B cell (primary cell): Measurements from ENCODE around the gene NDUFS7. TPM values are rescaled to one million over a fixed set of nuclear protein-coding genes. Genes with fewer than 3 reads are reported as not detected.

Experiments
- ATAC-seq: fragments of 200-7000 bp; cut with Tn5 transposase; one replicate; pipeline ENCODE4 v1.10.0; 2021; ENCODE audit warnings: low read depth, mild to moderate bottlenecking, moderate number of reproducible peaks, moderate library complexity
- CTCF ChIA-PET: fragments of 350-600 bp; sonication (Branson Sonifier 250); formaldehyde crosslinking; loops from one replicate; lab custom pipeline; 2021; ENCODE audit warnings: antibody characterized with exemption, inconsistent platforms; lab: Charles Lee
- POLR2A ChIA-PET: fragments of 350-600 bp; sonication (Branson Sonifier 250); formaldehyde crosslinking; loops from one replicate; lab custom pipeline; 2021; ENCODE audit warnings: antibody characterized with exemption; lab: Charles Lee
- DNase-seq: peaks from one replicate; pipeline ENCODE4 v3.0.0; 2013
- H2AFZ ChIP-seq: 2 replicates; pipeline ENCODE4 v1.6.1; 2012; ENCODE audit warnings: mild to moderate bottlenecking, low read depth, low read length; ENCODE audit not compliant: insufficient read depth, poor library complexity, severe bottlenecking
- H3K27ac ChIP-seq, 2 donors: 1 replicate in 1 of 2; 2 replicates in 1 of 2; pipeline ENCODE4 v1.5.1; 2012 to 2013; ENCODE audit warnings: low read length in 2 of 2, mild to moderate bottlenecking in 2 of 2, moderate library complexity in 1 of 2
- H3K27me3 ChIP-seq, 4 experiments: fragments of 200-600 bp in 1 of 4; sonication (generic) in 1 of 4; replicated peaks in 1 of 4; 1 replicate in 2 of 4; 2 replicates in 2 of 4; pipeline versions ENCODE4 v1.6.1 to v1.7.0; 2013 to 2016; ENCODE audit warnings: low read length in 3 of 4, mild to moderate bottlenecking in 2 of 4, mixed read lengths in 1 of 4, moderate library complexity in 1 of 4; ENCODE audit not compliant: insufficient read depth in 4 of 4, control insufficient read depth in 3 of 4; ENCODE audit errors: control extremely low read depth in 1 of 4
- H3K36me3 ChIP-seq, 2 experiments: replicated peaks in 1 of 2; 1 replicate in 1 of 2; 2 replicates in 1 of 2; pipeline versions ENCODE4 v1.6.1 to v1.7.1; 2013; ENCODE audit warnings: low read length in 1 of 2; ENCODE audit not compliant: insufficient read depth in 2 of 2, control insufficient read depth in 1 of 2; ENCODE audit errors: control extremely low read depth in 1 of 2, extremely low read depth in 1 of 2
- H3K4me1 ChIP-seq, 2 donors: fragments of 200-600 bp in 1 of 2; sonication (generic) in 1 of 2; 1 replicate in 1 of 2; 2 replicates in 1 of 2; pipeline versions ENCODE4 v1.5.1 to v1.6.1; 2013 to 2017; ENCODE audit warnings: low read length in 2 of 2; ENCODE audit not compliant: control insufficient read depth in 2 of 2, insufficient read depth in 2 of 2
- H3K4me2 ChIP-seq: replicated peaks from 2 replicates; pipeline ENCODE3; 2012; ENCODE audit warnings: mild to moderate bottlenecking, low read depth, low read length; ENCODE audit not compliant: poor library complexity, severe bottlenecking
- H3K4me3 ChIP-seq, 5 experiments: fragments of 200-600 bp in 1 of 5; sonication (generic) in 1 of 5; 1 replicate in 3 of 5; 2 replicates in 2 of 5; pipeline versions ENCODE4 v1.5.1 to v1.7.0; 2011 to 2016; ENCODE audit warnings: low read length in 4 of 5, mild to moderate bottlenecking in 4 of 5, low read depth in 2 of 5, control low read depth in 1 of 5, moderate library complexity in 1 of 5; ENCODE audit not compliant: insufficient read depth in 1 of 5; ENCODE audit errors: control extremely low read depth in 1 of 5, extremely low read depth in 1 of 5
- H3K79me2 ChIP-seq: fragments of 200-600 bp; sonication (generic); one replicate; pipeline ENCODE4 v1.6.0; 2016; ENCODE audit warnings: low read length; ENCODE audit not compliant: control insufficient read depth, insufficient read depth
- H3K9ac ChIP-seq: fragments of 200-600 bp; sonication (generic); 2 replicates; pipeline ENCODE4 v1.6.1; 2017; ENCODE audit warnings: mild to moderate bottlenecking, low read length, moderate library complexity
- H3K9me3 ChIP-seq, 3 donors: one replicate each; pipeline versions ENCODE4 v1.6.1 to v1.7.1; 2013; ENCODE audit warnings: low read length in 2 of 3; ENCODE audit not compliant: control insufficient read depth in 2 of 3, insufficient read depth in 1 of 3; ENCODE audit errors: control extremely low read depth in 1 of 3
- H4K20me1 ChIP-seq: 2 replicates; pipeline ENCODE4 v1.6.0; 2012; ENCODE audit warnings: mild to moderate bottlenecking, low read length; ENCODE audit not compliant: insufficient read depth, control insufficient read depth, poor library complexity, severe bottlenecking
- H3K27ac Mint-ChIP-seq: one replicate; pipeline ENCODE4 v1.8.0; 2021; ENCODE audit warnings: mixed read lengths
- H3K27me3 Mint-ChIP-seq: one replicate; pipeline ENCODE4 v1.8.0; 2021; ENCODE audit warnings: mixed read lengths
- H3K4me1 Mint-ChIP-seq: one replicate; pipeline ENCODE4 v1.8.0; 2021; ENCODE audit warnings: mixed read lengths
- H3K4me3 Mint-ChIP-seq: one replicate; pipeline ENCODE4 v1.8.0; 2021; ENCODE audit warnings: mixed read lengths
- H3K9me3 Mint-ChIP-seq: one replicate; pipeline ENCODE4 v1.8.0; 2022; ENCODE audit warnings: mixed read lengths; ENCODE audit not compliant: insufficient read depth
- EZH2 ChIP-seq: IDR thresholded peaks from 2 replicates; pipeline ENCODE4 v1.6.1; 2012; ENCODE audit warnings: borderline replicate concordance, low read depth, mild to moderate bottlenecking, moderate library complexity, low read length; ENCODE audit not compliant: insufficient read depth, poor library complexity, severe bottlenecking
- WGBS: methylation state at CpG from one replicate; pipeline ENCODE4 v1.1.5; 2013; ENCODE audit warnings: missing lambda C conversion rate; ENCODE audit not compliant: insufficient coverage; 5-methylcytosine and 5-hydroxymethylcytosine counted together
- intact Hi-C: fragments of 100-400 bp; cut with micrococcal nuclease; formaldehyde crosslinking; loops from one replicate; pipeline ENCODE4 v1.10.0; 2022
- polyA plus RNA-seq: library from polyadenylated mRNA; depleted of rRNA; stranded (reverse); fragments of >200 nt; gene quantifications from 2 replicates; pipeline ENCODE4 v1.2.3, GENCODE V29; 2012
- total RNA-seq, 2 donors: library from RNA; stranded (reverse); fragments of 120-200 nt in 1 of 2; gene quantifications; 1 replicate in 1 of 2; 2 replicates in 1 of 2; pipeline versions ENCODE4 v1.2.3 to v1.2.4, GENCODE V29; 2013 to 2022
- TF ChIP-seq, protein P1 (sequence below): fragments of 200-600 bp; IDR thresholded peaks from one replicate; pipeline ENCODE4 v1.8.0; 2022; ENCODE audit warnings: antibody characterized with exemption, mild to moderate bottlenecking

The NDUFS7 gene
- total and polyA plus RNA-seq, 2 donors (not counting 1 experiment from before 2014, with no cell fraction given): 58.8 to 141 TPM

DNA sequence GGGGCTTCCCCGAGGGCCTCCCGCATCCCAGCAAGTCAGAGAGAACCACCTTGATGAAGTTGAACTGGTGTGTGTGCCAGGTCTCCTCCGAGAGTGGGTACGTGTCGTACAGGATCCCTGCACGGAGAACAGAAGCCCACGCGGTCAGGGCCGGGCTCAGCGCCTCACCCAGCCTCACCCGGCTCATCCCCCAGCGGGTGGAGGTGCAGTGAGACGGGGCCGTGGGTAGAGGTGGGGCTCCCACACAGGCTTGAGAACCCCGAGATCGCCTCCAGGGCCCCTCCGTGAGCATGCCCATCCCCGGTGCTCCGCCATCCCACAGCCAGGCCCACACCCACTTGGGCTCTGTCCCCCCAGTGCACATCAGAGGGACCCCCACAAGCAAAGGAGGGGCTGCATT lies 15.4 kb downstream of the NDUFS7 start:
- H3K4me3 Mint-ChIP-seq: no peak overlapping the region
- H3K27ac Mint-ChIP-seq: no peak overlapping the region
- H3K4me3 ChIP-seq: no peak overlapping the region
- no peak overlapping the region for H2AFZ ChIP-seq
- no peak overlapping the region for H3K27ac ChIP-seq
- peaks cover 0 to 4% (median 0%) of the 10 kb centered on the region in 3 donors for H3K9me3 ChIP-seq
- ChIA-PET POLR2A (interaction anchor here (0.9 kb wide), 1 partner anchor 15 kb away, joined by 3 read pairs; the partner anchor contains the start of gene NDUFS7), CTCF (no interaction called here)
- no peaks in the 10 kb centered on the region for H3K79me2 ChIP-seq
- no peak overlapping the region for H3K4me2 ChIP-seq
- no peak overlapping the region for H3K9ac ChIP-seq
- H3K27me3 ChIP-seq: peaks cover 0 to 18% (median 5%) of the 10 kb centered on the region in 4 experiments
- no peaks in the 10 kb centered on the region for H4K20me1 ChIP-seq
- peaks cover 12% of the 10 kb centered on the region for H3K4me1 Mint-ChIP-seq
- H3K36me3 ChIP-seq: no peaks in the 10 kb centered on the region
- H3K9me3 Mint-ChIP-seq: no peaks in the 10 kb centered on the region
- peaks cover 15 to 22% of the 10 kb centered on the region in 2 donors for H3K4me1 ChIP-seq
- 96% methylated on average over 16 of the region's 19 CpGs for WGBS
- intact Hi-C loops: no loop called here
- peaks cover 4% of the 10 kb centered on the region for H3K27me3 Mint-ChIP-seq
- TF ChIP-seq, protein P1, sequence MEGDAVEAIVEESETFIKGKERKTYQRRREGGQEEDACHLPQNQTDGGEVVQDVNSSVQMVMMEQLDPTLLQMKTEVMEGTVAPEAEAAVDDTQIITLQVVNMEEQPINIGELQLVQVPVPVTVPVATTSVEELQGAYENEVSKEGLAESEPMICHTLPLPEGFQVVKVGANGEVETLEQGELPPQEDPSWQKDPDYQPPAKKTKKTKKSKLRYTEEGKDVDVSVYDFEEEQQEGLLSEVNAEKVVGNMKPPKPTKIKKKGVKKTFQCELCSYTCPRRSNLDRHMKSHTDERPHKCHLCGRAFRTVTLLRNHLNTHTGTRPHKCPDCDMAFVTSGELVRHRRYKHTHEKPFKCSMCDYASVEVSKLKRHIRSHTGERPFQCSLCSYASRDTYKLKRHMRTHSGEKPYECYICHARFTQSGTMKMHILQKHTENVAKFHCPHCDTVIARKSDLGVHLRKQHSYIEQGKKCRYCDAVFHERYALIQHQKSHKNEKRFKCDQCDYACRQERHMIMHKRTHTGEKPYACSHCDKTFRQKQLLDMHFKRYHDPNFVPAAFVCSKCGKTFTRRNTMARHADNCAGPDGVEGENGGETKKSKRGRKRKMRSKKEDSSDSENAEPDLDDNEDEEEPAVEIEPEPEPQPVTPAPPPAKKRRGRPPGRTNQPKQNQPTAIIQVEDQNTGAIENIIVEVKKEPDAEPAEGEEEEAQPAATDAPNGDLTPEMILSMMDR: no peak
- TF ChIP-seq EZH2: no peak
- DNase-seq (no peak), ATAC-seq (no peak)

DNA sequence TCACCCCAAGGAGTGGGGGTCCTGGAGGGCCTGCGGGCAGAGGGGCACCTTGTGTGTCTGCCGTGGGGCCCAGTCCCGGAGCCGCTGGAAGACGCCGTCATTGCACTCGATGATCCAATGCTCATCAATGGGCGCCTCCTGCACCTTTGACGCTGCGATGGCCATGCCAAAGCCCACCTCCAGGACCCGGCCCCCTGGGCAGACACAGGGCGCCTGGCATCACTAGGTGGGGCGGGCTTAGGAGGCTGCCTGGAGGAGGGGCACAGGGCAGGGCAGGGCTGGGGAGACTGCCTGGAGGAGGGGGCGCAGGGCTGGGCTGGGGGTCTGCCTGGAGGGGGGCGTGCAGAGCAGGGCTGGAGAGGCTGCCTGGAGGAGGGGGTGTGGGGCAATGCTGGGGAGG lies 16.0 kb downstream of the NDUFS7 start:
- Histone ChIP-seq H3K9ac (no peak overlapping the region), H3K9me3 (peaks cover 0 to 4% (median 0%) of the 10 kb centered on the region in 3 donors), H3K4me3 (no peak overlapping the region), H3K4me1 (peaks cover 15 to 22% of the 10 kb centered on the region in 2 donors), H3K79me2 (no peaks in the 10 kb centered on the region), H3K36me3 (no peaks in the 10 kb centered on the region), H3K27me3 (peaks cover 0 to 23% (median 5%) of the 10 kb centered on the region in 4 experiments), H3K27ac (no peak overlapping the region), H4K20me1 (no peaks in the 10 kb centered on the region), H2AFZ (no peak overlapping the region), H3K4me2 (no peak overlapping the region)
- H3K4me1 Mint-ChIP-seq: peaks cover 12% of the 10 kb centered on the region
- 95% methylated on average over 14 of the region's 15 CpGs for WGBS
- TF ChIP-seq, protein P1: no peak
- no peak for TF ChIP-seq EZH2
- CTCF ChIA-PET: no interaction called here
- peaks cover 4% of the 10 kb centered on the region for H3K27me3 Mint-ChIP-seq
- H3K27ac Mint-ChIP-seq: no peak overlapping the region
- no peak for ATAC-seq
- intact Hi-C loops: no loop called here
- H3K9me3 Mint-ChIP-seq: no peaks in the 10 kb centered on the region
- DNase-seq: no peak
- H3K4me3 Mint-ChIP-seq: no peak overlapping the region
- POLR2A ChIA-PET: no interaction called here
